ENCODE measurements around the gene TBCB. TPM values are rescaled to one million over a fixed set of nuclear protein-coding genes. Genes with fewer than 3 reads are reported as not detected.
A peak's percentile ranks its signal among the peaks of the same experiment; 100 is the strongest.

The TBCB gene
- total and polyA plus RNA-seq, 9 of the 15 experiments (the other 6 are each of a cell fraction or from before 2014, with no cell fraction given), result 3.5 to 115 (median 58.9) TPM

GRCh38 chr19:36106991-36107390 is 8.3 kb upstream of the TBCB start (continued):
- TF ChIP-seq NR2C1 (IDR thresholded peaks at IDR 0.05) (no peak), NR2C1 (tag; IDR thresholded peaks at IDR 0.05) (0 out of 2 replicates have a peak, but pooled peaks have one; percentile 27), TSC22D4 (tag; IDR thresholded peaks at IDR 0.05) (no peak), ZNF224 (CRISPR knock-in tag; IDR thresholded peaks at IDR 0.05) (no peak), THRB (CRISPR knock-in tag; conservative IDR thresholded peaks at IDR 0.05) (no peak), ZNF780A (CRISPR knock-in tag; IDR thresholded peaks at IDR 0.05) (no peak), SRSF9 (IDR thresholded peaks at IDR 0.05; ENCODE audit: borderline replicate concordance, low read depth, low read length) (no peak), ARHGAP35 (IDR thresholded peaks at IDR 0.05; ENCODE audit: partially characterized antibody) (no peak), ZNF140 (CRISPR knock-in tag; IDR thresholded peaks at IDR 0.05) (no peak), GATA2 (CRISPR knock-in tag; IDR thresholded peaks at IDR 0.05) (no peak), SMAD4 (CRISPR knock-in tag; conservative IDR thresholded peaks at IDR 0.05) (peak; percentile 71), HDGF (IDR thresholded peaks at IDR 0.05) (no peak), HBP1 (CRISPR knock-in tag; IDR thresholded peaks at IDR 0.05) (no peak), PHB2 (IDR thresholded peaks at IDR 0.05; ENCODE audit: low read depth) (no peak), DMBX1 (CRISPR knock-in tag; IDR thresholded peaks at IDR 0.05; ENCODE audit: borderline replicate concordance) (peak; percentile 57; the same call in 1 of the 2 replicates), PHF8 (IDR thresholded peaks at IDR 0.05; ENCODE audit: borderline replicate concordance, low read length) (no peak)
- TF ChIP-seq, protein P1, sequence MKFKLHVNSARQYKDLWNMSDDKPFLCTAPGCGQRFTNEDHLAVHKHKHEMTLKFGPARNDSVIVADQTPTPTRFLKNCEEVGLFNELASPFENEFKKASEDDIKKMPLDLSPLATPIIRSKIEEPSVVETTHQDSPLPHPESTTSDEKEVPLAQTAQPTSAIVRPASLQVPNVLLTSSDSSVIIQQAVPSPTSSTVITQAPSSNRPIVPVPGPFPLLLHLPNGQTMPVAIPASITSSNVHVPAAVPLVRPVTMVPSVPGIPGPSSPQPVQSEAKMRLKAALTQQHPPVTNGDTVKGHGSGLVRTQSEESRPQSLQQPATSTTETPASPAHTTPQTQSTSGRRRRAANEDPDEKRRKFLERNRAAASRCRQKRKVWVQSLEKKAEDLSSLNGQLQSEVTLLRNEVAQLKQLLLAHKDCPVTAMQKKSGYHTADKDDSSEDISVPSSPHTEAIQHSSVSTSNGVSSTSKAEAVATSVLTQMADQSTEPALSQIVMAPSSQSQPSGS (CRISPR knock-in tag; IDR thresholded peaks at IDR 0.05), result no peak
- TF ChIP-seq, protein P2, sequence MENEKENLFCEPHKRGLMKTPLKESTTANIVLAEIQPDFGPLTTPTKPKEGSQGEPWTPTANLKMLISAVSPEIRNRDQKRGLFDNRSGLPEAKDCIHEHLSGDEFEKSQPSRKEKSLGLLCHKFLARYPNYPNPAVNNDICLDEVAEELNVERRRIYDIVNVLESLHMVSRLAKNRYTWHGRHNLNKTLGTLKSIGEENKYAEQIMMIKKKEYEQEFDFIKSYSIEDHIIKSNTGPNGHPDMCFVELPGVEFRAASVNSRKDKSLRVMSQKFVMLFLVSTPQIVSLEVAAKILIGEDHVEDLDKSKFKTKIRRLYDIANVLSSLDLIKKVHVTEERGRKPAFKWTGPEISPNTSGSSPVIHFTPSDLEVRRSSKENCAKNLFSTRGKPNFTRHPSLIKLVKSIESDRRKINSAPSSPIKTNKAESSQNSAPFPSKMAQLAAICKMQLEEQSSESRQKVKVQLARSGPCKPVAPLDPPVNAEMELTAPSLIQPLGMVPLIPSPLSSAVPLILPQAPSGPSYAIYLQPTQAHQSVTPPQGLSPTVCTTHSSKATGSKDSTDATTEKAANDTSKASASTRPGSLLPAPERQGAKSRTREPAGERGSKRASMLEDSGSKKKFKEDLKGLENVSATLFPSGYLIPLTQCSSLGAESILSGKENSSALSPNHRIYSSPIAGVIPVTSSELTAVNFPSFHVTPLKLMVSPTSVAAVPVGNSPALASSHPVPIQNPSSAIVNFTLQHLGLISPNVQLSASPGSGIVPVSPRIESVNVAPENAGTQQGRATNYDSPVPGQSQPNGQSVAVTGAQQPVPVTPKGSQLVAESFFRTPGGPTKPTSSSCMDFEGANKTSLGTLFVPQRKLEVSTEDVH (IDR thresholded peaks at IDR 0.05; ENCODE audit: low read depth, partially characterized antibody), result no peak
- TF ChIP-seq, protein P3, sequence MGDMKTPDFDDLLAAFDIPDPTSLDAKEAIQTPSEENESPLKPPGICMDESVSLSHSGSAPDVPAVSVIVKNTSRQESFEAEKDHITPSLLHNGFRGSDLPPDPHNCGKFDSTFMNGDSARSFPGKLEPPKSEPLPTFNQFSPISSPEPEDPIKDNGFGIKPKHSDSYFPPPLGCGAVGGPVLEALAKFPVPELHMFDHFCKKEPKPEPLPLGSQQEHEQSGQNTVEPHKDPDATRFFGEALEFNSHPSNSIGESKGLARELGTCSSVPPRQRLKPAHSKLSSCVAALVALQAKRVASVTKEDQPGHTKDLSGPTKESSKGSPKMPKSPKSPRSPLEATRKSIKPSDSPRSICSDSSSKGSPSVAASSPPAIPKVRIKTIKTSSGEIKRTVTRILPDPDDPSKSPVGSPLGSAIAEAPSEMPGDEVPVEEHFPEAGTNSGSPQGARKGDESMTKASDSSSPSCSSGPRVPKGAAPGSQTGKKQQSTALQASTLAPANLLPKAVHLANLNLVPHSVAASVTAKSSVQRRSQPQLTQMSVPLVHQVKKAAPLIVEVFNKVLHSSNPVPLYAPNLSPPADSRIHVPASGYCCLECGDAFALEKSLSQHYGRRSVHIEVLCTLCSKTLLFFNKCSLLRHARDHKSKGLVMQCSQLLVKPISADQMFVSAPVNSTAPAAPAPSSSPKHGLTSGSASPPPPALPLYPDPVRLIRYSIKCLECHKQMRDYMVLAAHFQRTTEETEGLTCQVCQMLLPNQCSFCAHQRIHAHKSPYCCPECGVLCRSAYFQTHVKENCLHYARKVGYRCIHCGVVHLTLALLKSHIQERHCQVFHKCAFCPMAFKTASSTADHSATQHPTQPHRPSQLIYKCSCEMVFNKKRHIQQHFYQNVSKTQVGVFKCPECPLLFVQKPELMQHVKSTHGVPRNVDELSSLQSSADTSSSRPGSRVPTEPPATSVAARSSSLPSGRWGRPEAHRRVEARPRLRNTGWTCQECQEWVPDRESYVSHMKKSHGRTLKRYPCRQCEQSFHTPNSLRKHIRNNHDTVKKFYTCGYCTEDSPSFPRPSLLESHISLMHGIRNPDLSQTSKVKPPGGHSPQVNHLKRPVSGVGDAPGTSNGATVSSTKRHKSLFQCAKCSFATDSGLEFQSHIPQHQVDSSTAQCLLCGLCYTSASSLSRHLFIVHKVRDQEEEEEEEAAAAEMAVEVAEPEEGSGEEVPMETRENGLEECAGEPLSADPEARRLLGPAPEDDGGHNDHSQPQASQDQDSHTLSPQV (IDR thresholded peaks at IDR 0.05), result peak; percentile 57; the same call in 1 of the 2 replicates

All from K562 (cell line).